NCI-H460 (cell line): ENCODE measurements around the gene CPNE6. TPM values are rescaled to one million over a fixed set of nuclear protein-coding genes. Genes with fewer than 3 reads are reported as not detected.
A peak's percentile ranks its signal among the peaks of the same experiment; 100 is the strongest.
"Not testable (repeated sequence)": the region's sequence is repeated elsewhere in the genome, so short reads cannot be mapped to it uniquely, and the experiment has no call there.

ENCODE experiments used
- DNase-seq: peaks from one replicate; pipeline ENCODE4 v3.0.0-alpha.2; 2016; ENCODE audit warnings: low read depth; ENCODE audit errors: extremely low read depth
- total RNA-seq: library from RNA; depleted of rRNA; stranded (reverse); fragments of >200 nt; shearing (Covaris generic); gene quantifications from 2 replicates; pipeline ENCODE4 v1.2.3, GENCODE V29; 2014

Gene CPNE6
- total RNA-seq, 1 experiment from 2014 or later = not detected

DNA sequence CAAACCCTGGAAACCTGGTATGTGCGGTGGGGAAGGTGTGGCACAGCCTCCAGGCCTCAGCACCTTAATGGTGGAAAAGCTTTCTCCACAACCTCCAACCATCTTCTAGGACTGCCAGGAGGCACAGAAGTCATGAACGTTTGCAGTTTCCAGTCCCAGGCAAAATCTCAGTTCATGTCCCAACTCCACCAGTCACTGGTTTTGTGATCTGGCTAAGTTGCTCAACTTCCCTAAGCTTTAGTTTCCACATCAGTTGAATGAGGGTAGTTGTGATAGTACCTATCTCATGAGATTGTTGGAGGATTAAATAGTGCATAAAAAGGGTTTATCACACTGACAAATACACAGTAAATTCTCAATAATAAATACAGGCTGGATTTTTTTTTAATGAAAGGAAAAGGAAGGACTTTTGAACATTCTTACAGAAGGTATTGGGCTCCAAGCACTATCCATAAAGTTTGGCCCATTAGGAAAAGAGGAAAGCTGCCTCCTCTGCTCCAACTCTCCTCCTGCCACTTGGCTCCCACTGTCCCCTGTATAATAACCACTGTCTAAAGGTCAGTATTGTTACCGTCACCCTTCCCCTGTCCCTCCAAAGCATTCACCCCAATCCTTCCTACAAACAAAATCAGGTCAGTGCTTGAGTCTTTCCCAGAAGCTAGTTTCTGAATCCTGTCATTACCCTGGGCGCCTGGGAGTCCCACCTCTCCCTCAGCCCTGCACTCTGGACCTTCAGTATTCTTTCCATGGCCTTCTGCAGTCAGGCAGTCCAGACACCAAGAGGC, 29.0 kb downstream of the CPNE6 start:
- no peak for DNase-seq

DNA sequence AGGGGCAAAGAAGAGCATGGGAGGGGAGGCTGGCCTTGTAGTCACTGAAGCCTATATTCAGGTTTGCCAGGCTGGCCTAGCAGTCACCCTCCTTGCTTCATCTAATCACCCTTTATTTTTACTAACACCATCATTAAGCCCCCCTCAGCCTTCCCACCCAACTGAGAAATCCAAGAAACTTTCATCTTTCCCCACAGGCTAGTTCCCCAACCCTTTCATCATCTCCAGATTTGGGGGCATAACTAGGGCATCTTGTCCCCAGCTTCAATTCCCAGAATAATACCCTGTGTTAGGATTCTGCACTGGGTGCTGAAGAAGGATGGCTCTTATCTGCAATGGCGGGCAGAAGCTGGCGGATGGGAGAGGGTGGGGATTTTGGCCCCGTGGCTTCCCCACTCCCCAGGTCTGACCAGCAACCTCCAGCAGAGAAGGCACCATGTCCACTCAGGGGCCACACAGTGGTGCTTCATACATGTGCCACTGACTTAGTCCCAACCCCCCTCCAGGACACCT, 29.7 kb downstream of the CPNE6 start:
- no peak for DNase-seq

DNA sequence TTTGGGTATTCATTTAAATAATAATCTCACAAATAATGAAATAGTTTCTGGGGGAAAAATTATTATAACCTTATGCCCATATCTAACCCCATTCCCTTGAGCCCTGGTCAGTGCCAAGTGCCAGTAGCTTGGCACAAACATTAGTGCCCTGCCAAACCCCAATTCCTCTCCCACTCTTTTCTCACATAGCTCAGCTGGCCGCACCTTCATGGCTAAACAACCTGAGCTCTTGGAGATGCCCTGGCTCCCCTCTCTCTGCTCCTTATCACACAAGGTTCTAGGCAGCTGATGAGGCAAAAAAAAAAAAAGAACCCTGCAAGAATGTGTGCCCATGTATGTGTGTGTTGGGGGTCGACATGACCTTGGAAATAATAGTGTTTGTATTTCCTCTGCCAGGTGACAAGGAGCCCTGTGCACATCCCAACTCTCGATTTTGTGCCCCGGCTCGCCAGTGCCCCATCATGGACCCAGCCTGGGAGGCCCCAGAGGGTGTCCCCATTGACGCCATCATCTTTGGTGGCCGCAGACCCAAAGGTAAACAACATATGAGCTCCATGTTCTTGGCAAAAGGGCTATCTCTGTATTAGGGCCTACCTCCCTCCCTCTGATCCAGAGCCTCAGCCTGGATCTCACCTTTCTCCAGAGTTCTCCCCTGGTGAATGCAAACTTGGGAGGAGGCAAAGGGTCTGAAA, 31.1 kb downstream of the CPNE6 start:
- no peak for DNase-seq

DNA sequence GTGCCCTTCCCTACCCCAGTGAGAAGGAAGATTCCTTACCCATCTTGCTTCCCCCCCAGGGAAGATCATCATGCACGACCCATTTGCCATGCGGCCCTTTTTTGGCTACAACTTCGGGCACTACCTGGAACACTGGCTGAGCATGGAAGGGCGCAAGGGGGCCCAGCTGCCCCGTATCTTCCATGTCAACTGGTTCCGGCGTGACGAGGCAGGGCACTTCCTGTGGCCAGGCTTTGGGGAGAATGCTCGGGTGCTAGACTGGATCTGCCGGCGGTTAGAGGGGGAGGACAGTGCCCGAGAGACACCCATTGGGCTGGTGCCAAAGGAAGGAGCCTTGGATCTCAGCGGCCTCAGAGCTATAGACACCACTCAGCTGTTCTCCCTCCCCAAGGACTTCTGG, 32.1 kb downstream of the CPNE6 start:
- no peak for DNase-seq

DNA sequence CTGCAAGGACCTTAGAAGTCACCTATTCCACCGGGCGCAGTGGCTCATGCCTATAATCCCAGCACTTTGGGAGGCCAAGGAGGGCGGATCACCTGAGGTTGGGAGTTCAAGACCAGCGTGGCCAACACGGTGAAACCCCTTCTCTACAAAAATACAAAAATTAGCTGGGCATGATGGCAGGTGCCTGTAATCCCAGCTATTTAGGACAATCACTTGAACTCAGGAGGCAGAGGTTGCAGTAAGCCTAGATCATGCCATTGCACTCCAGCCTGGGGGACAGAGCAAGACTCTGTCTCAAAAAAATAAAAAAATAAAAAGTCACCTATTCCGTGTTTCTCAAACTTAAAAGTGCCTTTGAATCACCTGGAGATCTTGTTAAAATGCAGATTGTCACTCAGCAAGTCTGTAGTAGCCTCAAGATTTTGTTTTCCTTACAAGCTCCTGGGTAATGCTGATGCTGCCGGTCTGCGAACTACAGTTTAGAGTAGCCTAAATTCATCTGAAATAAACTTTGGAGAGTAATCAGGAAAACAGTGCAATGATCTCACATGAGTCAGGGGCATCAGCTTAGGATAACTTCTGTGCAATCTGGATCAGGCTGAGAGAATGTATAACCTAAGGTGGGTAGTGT, 34.4 kb downstream of the CPNE6 start:
- DNase-seq = not testable (repeated sequence)

DNA sequence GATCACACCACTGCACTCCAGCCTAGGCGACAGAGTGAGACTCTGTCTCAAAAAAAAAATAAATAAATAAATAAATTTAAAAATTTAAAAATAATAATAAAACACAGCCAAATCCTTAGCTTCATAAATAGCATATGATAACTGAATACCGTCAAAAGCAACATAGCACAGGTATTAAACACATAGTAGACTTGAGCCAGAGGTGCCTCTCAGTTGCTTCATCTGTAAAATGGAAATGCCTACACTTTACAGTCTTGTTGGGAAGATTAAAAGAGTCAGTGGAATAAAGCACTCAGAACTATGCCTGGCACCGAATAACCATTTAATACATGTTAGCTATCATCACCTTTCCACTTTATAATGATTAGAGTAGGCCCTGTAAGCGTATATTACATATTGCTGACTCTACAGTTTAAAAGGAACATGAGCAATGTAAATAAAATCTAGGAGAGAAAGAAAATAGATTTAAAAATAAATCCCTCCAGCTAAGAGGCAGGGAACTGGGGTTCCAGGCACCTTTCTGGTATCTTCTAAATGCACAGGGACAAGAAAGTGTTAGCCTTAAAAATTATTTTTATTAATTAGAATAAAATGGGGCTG, 35.4 kb downstream of the CPNE6 start:
- no peak for DNase-seq

DNA sequence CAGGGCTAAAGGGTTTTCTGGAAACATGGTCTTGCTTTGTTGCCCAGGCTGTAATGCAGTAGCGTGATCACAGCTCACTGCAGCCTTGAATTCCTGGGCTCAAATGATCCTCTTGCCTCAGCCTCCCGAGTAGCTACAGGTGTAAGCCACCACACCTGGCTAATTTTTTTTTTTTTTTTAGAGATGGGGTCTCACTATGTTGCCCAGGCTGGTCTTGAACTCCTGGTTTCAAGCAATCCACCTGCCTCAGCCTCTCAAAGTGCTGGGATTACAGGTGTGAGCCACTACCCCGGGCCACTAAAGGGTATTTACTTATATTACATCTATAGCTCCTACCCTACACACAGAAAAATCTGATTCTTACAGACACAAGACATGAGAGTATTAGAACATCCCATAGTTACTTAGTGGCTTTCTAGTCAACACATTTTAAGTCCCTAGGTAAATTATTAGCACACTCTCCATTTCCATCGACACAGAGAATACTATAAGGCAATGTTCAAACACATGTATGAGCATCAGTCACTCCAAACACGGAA, 37.0 kb downstream of the CPNE6 start:
- no peak for DNase-seq

DNA sequence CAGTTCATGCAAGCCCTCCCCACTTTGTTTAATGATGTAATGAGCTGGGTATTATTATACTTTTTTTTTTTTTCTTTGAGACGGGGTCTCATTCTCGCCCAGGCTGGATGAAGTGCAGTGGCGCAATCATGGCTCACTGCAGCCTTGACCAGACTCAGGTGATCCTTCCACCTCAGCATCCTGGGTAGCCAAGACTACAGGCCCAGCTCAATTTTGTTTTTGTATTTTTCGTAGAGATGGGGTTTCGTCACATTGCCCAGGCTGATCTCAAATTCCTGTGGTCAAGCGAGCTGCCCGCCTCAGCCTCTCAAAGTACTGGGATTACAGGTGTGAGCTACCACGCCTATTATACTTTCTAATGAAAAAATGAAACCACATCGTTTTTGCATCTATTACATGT, 38.7 kb downstream of the CPNE6 start:
- DNase-seq = no peak

DNA sequence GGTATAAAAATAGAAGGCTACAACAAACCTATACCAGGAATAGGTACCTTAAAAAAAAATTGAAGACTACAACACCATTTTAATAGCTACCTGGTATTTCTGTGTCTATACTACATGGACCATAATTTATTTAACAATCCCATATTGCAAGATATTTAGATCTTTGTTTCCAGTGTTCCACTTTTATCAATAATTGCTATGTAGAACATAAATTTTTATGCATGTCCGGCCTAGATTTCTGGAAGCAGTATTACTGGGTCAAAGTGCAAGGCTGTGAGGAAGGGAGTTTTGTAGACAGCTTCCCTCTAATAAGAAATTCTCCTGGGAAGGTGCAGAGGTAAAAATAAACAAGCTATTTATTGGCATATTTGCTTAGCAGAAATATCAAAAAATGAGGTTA, 39.2 kb downstream of the CPNE6 start:
- DNase-seq = no peak

DNA sequence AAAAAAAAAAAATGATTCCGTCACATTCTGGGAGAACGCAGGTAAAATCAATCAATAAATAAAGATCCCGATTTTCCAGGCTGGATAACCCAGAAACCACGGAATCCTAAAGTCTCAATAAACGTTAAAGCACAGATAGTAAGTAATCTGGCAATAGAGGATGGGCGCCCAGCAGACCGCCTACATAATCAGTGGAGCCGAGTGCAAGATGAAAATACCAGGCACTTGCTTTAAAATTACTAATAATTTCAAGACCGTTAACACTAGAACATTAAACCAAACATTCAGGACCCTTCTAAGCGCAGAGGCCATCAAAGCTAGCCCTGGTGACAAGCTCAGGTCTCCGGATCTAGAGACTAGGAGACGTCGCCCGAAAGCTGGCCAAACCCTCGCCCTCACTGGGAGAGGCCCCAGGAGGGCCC, 42.0 kb downstream of the CPNE6 start:
- no peak for DNase-seq

DNA sequence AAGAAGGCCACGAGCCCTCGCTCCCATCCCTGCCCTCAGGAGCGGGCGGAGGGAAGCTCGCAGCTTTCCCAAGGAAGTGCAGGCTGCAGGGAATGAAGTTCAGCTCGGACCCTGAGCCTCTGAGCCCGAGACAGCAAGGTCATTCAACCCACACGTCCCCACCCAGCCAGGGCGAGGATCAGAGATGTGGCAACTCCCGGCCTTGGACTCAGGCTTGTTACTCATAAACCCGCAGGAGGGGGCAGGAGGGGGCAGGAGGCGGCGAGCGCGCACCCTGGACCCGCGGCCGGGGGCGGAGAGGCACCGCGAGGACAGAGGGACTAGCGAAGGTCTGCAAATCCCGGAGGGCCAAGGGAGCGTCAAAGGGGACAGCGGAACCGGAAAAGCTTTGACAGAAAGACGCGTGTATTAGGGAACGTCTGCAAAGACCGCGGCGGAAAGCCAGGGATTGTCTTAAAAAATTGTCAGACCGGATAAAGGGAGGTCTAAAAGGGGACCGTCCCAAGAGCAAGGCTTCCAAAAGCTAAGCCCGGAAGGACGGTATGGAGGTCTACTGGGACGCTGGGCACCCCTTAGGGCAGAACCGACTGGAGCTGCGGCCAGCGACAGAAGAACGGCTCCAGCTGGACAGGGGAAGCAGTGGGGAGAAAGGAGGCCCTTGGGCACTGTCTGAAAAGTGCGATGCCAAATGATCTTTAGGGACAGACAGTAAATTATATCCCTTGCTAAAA, 42.6 kb downstream of the CPNE6 start:
- DNase-seq = peak; percentile 88

DNA sequence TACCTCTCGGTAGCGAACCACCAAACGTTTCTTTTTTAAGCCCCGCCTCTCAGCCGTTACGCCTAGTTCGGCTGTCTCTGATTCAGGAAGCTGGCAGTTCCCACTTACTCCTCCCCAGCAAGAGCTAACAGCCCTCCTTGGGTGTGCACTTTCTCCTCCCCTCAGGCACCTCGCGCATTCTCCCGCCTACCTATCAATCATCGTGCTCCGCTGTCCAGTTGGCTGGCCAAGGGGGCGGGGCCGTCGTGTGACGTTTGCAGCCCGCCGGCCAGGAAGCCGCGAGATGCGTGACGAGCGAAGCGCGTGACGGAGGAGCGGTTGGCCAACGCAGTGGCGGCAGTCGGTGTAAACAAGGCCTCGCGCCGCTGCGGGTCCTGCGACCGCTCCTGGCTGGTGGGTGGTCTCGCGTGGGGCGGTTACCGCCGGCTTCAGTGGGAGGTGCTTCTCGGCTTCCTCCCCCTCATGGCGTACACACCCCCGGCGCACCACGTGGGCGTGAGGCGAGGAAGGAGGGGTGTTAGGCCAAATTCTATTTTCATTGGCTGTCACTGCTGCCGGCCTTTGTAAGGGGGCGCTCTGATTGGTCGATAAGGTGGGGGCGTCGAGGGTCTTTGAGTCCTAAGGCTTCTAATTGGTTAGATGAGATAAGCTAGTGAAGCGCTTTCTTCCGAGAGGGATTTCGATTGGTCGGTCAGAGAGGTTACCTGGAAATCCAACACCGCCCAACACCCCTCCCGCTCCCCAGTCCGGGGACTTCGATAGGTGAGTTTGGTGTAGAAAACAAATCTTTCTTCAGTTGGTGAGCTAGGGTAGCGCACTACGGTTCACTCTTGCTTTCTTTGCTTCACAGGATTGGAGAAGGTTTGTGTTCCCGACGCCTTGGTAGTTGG, 43.4 kb downstream of the CPNE6 start, which contains the start of the genes DCAF11 and NRL:
DCAF11 (plus strand) TSS at position 246 of the 890 bp plus-strand sequence. CDS start 818 bp downstream, outside the sequence.
NRL (minus strand) TSS at position 418 of the 890 bp plus-strand sequence. CDS start 32,101 bp downstream, outside the sequence.
- DNase-seq = peak; percentile 100

DNA sequence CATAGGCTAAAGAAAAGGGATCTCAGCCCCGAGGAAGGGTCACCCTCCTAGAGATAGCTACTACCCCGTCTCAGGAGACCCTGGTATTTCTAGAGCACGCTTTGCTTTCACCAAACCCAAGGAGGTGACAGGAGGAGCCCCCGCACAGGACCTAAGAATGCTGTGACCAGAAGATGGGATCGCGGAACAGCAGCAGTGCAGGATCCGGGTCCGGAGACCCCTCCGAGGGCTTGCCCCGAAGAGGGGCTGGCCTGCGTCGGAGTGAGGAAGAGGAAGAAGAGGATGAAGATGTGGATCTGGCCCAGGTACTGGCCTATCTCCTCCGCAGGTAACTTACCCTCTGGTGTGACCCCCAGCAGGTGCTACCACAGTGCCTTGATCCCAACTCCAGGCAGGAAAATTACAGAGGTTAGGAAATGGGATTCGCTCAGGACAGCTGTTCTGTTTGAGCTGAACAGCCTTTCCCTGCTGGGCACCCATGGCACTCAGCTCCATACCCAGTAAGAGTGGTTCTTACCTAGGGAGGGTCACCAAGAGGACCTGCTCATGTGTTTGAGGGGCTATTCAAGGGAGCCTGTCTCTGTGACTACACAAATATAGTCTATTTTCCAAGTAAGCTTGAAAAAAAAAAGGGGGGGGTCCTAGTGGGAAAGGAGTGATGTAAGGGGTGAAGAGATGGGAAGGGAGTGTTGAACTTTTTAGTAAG, 44.2 kb downstream of the CPNE6 start:
- DNase-seq = no peak

DNA sequence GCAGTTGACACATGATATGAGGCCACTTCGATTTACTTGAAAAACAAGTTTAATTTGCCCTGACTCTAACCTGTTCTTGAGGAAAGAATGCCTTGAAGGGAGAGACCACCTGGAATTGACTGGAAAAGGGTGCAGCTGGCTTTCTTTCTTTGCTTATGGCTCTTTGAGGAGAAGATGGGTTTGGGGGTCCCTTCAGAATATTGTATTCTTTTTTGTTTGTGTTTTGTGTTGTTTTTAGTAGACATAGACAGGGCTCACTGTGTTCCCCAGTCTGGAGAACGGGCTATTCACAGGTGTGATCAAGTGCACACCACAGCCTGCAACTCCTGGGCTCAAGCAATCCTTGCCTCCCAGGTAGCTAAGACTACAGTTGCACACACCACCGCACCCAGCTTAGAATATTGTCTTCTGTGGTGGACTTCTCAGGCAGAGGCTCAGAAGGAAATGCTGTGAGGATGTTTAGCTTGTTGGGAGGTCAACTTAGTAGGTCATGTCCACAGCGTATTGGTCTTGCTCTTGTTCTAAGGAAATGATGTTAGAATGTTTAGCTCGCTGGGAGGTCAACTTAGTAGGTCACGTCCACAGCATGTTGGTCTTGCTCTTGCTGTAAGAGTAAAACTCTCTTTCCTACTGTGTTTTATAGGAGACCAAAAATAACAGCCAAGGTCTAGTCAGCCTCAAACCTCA, 44.9 kb downstream of the CPNE6 start:
- DNase-seq = no peak

DNA sequence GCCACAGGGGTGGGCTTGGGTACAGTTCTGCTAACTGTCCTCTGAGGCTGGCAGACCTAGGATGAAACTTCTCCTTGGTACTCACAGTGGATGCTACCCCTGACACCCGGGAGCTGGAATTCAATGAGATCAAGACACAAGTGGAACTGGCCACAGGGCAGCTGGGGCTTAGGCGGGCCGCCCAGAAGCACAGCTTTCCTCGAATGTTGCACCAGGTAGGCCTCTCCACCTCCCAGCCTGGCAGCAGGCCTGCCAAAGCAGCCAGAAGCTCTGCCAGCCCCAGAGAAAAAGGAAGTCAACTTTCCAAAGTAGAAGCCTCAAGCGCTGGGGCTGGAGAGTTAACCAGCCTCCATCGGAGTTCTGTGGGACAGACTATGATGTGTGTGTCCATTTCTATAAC, 45.8 kb downstream of the CPNE6 start:
- DNase-seq = no peak

DNA sequence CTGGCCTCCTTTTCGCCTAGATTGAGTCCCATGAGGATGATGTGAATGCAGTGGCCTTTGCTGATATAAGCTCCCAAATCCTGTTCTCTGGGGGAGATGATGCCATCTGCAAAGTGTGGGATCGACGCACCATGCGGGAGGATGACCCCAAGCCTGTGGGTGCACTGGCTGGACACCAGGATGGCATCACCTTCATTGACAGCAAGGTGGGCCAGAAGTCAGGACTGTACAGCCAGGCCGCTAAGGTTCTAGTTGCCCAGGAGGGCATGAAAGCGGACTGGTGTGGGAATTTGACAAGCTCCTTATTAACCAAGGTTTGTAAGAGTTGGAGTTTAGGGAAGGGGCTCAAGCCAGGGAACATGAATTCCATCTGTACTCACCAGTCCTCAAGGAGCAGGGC, 48.3 kb downstream of the CPNE6 start:
- DNase-seq = no peak

DNA sequence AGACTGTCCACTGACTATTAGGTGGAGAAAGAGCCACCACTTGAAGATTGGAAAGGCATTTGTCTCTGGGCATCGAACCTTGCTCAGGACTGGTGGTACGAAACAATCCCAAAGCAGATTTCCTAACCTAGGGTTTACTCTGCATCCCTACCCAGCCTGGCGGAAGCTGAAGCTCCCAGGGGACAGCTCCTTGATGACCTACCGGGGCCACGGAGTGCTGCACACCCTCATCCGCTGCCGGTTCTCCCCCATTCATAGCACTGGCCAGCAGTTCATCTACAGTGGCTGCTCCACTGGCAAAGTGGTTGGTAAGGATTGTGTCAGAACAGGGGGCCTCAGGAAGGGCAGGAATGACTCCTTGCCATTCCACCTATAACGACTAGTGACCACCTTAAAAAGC, 49.8 kb downstream of the CPNE6 start:
- DNase-seq = no peak

DNA sequence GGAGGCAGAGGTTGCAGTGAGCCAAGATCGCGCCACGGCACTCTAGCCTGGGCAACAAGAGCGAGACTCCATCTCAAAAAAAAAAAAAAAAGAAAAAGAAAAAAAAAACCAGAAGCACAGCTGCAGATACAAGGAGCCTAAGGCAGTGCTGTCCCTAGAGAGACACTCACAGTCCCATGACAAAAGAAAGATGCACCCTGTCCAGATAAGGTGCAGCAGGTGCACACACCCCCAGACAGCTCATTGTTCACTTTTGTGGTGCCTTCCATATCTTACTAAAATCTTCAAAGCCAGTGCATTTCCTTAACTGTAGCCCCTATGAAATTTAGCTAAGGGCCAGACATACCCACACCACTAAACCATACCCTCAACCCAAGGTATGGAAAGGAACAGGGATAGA, 51.1 kb downstream of the CPNE6 start:
- DNase-seq = no peak
